CD4-positive, alpha-beta T cell treated with Interleukin-4 for 1 hour (primary cell): ENCODE results near the gene THNSL1.
"Not testable (repeated sequence)": the region's sequence is repeated elsewhere in the genome, so short reads cannot be mapped to it uniquely, and the experiment has no call there.

ENCODE experiments used
- DNase-seq, 2 donors: peaks; one replicate each; pipeline ENCODE4 v3.0.0-alpha.2; 2020 to 2022

THNSL1 gene

DNA sequence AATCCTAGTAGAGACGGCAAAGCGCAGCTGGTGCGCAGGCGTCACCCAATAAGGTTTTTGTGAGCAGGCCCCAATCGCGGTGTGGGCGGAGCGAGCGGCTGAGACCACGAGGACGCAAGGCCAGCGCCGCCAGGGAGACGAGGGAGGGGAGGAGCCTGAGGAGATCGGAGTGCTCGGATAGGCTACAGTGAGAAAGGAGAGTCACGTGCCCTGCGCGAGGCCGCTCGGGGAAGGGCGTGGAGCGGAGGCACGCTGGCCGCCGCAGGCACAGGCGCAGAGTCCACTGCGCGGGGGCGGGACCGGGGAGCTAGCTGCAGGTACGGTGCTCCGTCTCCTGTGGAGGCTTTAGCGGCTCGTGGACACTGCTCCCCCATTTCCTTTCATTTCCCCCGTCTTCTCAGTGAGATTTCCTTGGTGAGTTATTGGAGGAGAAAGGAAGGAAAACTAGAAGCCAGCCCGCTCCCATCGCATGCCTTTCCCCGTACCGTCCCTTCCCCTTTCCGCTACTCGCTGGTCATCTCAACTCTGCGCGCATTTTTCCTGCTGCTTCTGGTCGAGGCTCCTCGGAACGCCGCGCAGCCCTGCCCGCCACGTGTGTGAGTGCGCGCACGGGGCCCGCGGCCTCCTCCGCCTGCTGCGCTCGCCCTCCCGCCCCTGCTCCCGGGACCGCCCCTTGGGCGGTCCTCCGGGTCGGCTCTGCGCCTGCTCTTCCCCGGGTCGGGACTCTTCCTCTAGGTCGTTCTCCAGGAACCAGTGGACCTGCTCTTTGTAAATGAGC lies at the start of gene THNSL1:
TSS of gene THNSL1 (plus strand) at position 237 of the 778 bp plus-strand sequence. CDS start 6,612 bp downstream, outside the sequence.
- DNase-seq, result peak; percentile 97 to 98

DNA sequence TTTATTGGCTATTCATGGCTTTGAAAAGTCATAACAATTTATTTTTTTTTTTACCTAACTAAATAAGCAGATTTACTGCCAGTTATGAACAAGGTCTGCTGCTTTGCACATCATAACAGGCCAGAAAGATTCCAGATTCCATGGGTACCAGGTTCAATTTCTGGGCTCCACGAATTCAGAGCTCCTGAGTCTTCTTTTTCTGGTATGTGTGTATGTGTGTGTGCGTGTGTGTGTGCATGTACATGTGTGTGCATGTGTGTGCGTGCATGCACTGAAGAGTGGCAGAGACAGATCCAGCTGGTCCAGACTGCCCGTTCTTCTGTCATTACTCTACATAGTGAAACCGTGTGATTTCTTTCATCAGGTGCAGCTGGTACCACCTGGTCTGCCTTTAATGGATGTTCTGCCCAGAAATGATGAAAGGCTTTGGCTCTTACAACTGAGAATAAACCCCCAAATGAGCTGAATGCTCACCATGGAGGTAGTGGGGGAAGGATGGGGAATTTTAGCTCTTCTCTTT lies 49.4 kb upstream of the THNSL1 start:
- DNase-seq, result no peak

GRCh38 chr10:24968349-24968748 lies 48.1 kb upstream of the THNSL1 start:
- no peak for DNase-seq

DNA sequence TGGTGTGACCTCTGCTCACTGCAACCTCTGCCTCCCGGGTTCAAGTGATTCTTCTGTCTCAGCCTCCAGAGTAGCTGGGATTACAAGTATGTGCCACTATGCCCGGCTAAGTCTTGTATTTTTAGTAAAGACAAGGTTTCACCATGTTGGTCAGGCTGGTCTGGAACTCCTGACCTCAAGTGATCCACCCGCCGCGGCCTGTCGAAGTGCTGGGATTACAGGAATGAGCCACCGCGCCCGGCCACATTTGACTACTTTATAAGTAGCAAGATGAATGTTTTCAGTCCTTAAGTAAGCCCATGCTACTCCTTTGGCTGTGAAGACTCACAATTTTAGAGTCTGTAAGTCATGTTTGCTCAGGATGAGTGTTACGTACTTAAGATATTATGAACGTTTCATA lies 47.5 kb upstream of the THNSL1 start:
- not testable (repeated sequence) for DNase-seq

- no peak for DNase-seq
Measured at GRCh38 chr10:24969841-24970281, 46.6 kb upstream of the THNSL1 start.

DNA sequence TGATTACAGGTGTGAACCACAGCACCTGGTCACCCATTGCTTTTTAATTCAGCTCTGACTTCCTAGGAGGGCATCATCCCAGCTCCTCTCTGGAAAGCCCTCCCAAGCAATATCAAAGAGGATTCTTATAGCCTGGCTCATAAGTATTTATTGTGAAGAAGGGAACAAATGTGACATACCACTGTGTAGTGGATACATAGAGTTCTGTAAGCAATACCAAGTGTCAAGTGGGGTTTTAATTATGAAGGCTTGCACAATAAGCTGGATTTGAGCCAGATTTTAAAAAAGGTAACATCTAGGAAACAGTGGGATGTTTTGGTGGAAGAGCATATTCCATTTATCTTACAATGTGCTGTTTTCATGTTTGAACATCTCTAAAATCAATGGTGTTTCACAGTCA lies 45.0 kb upstream of the THNSL1 start:
- no peak for DNase-seq

- no peak for DNase-seq
Measured at GRCh38 chr10:24973163-24973562, 43.2 kb upstream of the THNSL1 start.

DNA sequence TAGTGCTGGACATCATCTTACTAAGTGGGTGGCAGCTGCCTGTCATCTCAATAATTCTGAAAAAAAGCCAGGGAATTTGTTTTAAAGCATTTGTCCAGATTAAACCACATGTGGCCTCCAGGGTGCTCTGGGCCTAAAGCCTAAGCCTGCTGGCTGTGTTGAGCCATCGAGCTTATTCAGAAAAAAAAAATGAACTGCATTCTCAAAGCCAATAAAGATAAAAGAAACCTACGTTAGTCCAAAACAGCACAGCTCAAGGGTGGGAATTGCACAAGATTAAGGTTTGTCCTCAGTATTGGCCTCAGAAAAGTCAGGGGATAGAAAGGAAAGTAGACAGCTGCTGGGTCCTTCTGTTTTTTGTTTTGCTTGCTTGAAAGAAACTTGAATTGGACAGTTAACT lies 41.4 kb upstream of the THNSL1 start:
- DNase-seq, result no peak

DNA sequence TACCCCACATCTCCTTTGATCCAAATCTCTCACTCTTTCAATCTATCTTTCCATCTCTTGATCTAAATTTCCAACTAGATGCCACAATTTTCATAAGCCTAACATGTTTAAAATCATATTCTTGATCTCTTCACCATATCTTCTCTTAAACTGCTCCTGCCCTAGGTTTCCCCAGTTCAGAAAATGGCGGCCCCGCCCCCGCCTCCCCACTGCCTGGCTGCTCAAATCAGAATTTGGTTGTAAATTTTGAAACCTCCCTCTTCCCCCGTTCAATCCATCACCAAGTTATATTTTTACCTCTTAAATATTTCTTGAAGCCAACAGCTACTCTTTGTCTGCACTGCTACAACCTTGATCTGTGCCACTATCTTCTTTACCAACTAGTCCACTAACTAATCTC lies 36.7 kb upstream of the THNSL1 start:
- no peak for DNase-seq

GRCh38 chr10:24981161-24981710 lies 35.2 kb upstream of the THNSL1 start:
- DNase-seq, result no peak

- no peak for DNase-seq
Measured at GRCh38 chr10:24982319-24983112, 33.9 kb upstream of the THNSL1 start.

GRCh38 chr10:24983130-24983529 lies 33.3 kb upstream of the THNSL1 start:
- no peak for DNase-seq

DNA sequence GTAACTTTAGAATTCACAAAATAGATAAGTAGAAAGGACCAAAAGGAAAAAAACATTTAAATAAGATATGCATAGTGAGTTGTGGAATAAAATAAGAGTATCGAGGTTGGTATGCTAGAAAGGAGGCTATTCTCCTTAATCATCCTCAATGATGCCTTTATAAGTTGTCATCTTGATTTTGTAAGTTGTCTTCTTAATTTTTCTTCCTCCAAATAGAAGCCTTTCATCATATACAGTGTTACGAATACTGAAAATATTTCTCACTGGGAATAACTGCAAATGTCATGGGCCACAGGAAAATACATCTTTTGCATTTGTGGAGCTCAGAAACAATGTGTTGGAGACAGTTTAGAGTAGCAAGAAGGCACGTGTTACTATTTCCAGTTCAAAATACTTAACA lies 32.5 kb upstream of the THNSL1 start:
- DNase-seq, result no peak

DNA sequence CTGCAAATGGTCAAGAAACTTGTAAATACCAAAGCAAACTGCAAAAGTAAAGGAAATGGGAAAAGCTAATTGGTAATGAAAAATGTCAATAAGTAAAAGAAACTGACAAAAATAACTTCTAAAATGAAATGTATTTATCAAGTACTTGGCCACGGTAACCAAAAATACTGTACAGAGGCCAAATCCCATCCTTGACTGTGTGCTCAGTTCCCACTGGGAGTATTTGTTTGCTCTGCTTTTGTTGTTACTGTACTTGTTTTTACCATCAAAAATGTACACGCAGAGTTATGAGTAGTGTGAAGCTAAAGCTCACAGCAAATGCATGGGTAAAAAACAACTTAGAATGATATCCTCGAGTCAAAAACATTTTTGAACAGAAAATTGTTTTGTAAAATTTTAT lies 31.5 kb upstream of the THNSL1 start:
- DNase-seq, result no peak

- no peak for DNase-seq
Measured at GRCh38 chr10:24988831-24989640, 27.4 kb upstream of the THNSL1 start.

DNA sequence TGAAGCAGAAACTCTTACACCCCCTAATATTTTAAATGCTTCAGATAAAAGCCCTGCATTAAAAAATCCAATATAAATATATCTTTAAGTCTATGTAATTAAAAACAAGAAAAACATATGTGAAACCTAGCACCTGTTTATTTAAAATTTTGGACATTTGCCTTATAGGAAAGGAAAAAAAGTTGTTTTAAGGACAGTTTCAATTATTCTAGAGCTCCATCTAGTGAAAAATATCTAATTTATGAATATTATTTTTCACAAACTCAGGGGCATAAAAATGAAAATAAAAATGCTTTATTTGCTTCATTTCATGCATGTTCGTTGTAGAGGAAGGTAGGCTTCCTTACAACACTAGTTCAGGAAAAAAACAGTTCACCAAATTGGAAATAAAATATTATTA lies 26.5 kb upstream of the THNSL1 start:
- DNase-seq, result no peak

DNA sequence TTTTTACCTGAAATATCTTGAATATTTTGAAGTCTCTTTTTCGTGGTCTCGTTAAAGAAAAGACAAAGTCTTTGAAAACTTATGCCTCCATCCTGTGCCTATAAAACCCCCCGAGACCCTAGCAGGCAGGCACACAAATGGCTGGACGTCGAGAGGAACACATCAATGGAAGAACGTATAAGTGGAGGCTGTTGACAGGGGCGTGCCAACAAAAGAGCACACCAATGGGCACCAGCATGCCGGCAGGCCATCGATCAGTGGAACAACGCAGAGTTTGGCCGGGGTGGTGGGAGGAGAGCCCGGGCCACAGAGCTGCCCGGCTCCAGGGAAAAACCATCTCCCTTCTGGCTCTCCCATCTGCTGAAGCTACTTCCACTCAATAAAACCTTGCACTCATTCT lies 25.1 kb upstream of the THNSL1 start:
- DNase-seq, result no peak

GRCh38 chr10:24992512-24993133 lies 23.8 kb upstream of the THNSL1 start:
- DNase-seq, result no peak

DNA sequence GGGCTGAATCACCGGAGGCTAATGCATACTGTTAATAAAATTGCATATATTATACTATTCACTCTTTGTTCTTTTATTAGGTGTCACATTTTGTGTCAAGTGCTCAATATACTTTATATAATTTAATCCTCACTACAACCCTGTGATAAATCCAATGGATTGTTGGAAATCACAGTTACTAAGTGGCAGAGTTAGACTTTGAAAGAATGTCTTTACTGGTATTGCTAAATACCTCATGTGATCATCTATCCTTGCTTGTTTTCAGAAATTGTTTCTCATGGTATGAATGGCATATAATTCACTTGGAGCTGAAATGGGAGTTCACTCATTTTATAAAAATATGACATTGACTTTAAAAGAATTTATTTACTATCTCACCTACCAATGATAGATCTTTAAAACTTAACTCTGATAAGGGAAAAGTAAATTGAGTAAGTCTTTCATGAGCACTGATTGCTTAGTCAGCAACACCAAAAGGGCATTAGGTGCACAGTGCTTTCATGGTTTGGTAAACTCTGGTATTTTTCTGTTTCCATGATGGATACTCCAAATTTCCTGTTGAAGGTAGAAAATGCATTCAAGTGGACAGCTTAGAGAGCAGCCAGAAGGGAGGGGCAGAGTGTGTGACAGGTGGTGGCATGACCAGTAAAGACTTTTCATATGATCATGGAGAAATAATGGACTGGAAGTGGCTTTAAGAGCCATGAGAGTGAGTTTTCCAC lies 23.0 kb upstream of the THNSL1 start:
- DNase-seq, result no peak

DNA sequence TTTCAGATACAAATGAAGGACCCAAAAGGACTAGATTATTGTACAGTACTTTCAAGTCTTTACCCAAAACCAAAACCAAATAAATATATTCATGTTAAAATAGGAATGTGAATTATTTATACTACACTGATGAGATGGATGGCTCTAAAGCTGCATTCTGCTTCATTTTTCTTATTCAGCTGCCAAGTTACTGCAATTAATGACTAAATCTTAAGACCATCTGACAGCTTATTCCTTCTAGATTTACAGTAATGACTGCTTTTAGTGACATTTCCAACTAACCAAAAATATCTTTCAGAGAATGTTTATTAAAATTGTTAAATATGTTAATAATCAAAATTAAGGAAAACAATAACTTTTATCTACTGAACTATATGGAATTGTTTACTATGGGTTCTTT lies 21.3 kb upstream of the THNSL1 start:
- DNase-seq, result no peak

GRCh38 chr10:24998044-24998443 lies 18.4 kb upstream of the THNSL1 start:
- DNase-seq, result no peak

GRCh38 chr10:25011591-25011990 lies 4.8 kb upstream of the THNSL1 start:
- not testable (repeated sequence) for DNase-seq
